WTC11 (cell line): ENCODE measurements around the gene KRT79. TPM values are rescaled to one million over a fixed set of nuclear protein-coding genes. Genes with fewer than 3 reads are reported as not detected.

Experiments
- ATAC-seq: fragments of 200-7000 bp; cut with Tn5 transposase; 2 replicates; pipeline ENCODE4 v1.10.0; 2021; ENCODE audit warnings: mild to moderate bottlenecking, moderate library complexity
- CTCF ChIA-PET: fragments of 300-600 bp; sonication (Branson Sonifier 250); formaldehyde crosslinking; loops from one replicate; lab custom pipeline; 2021; ENCODE audit warnings: antibody characterized with exemption; lab: Charles Lee
- POLR2A ChIA-PET: fragments of 350-600 bp; sonication (Branson Sonifier 250); formaldehyde crosslinking; loops from one replicate; lab custom pipeline; 2021; ENCODE audit warnings: antibody characterized with exemption; lab: Charles Lee
- DNase-seq: peaks from one replicate; pipeline ENCODE4 v3.0.0; 2021; ENCODE audit warnings: low spot score
- H3K27ac Mint-ChIP-seq: 2 replicates; pipeline ENCODE4 v1.8.0; 2021; ENCODE audit warnings: mixed read lengths
- H3K27me3 Mint-ChIP-seq: 2 replicates; pipeline ENCODE4 v1.8.0; 2021; ENCODE audit warnings: low read depth, mild to moderate bottlenecking, moderate library complexity, mixed read lengths
- H3K36me3 Mint-ChIP-seq: 2 replicates; pipeline ENCODE4 v1.8.0; 2021; ENCODE audit warnings: mixed read lengths
- H3K4me1 Mint-ChIP-seq: 2 replicates; pipeline ENCODE4 v1.8.0; 2022; ENCODE audit warnings: mixed read lengths
- H3K4me3 Mint-ChIP-seq: 2 replicates; pipeline ENCODE4 v1.8.0; 2021; ENCODE audit warnings: mild to moderate bottlenecking, moderate library complexity, mixed read lengths
- H3K9me3 Mint-ChIP-seq: 2 replicates; pipeline ENCODE4 v1.8.0; 2021; ENCODE audit warnings: mixed read lengths
- FOXJ3 ChIP-seq: sonication (generic); formaldehyde crosslinking; IDR thresholded peaks from 2 replicates; pipeline ENCODE4 v1.9.0; 2021; ENCODE audit warnings: missing genetic modification reagents, mild to moderate bottlenecking, borderline replicate concordance
- FOXK1 ChIP-seq: sonication (generic); formaldehyde crosslinking; IDR thresholded peaks from 2 replicates; pipeline ENCODE4 v1.8.0; 2022; ENCODE audit warnings: mild to moderate bottlenecking, moderate library complexity, missing genetic modification reagents
- FOXP1 ChIP-seq: sonication (generic); formaldehyde crosslinking; IDR thresholded peaks from 2 replicates; pipeline ENCODE4 v1.8.0; 2022; ENCODE audit warnings: missing genetic modification reagents, mild to moderate bottlenecking, moderate library complexity, borderline replicate concordance
- MXD4 ChIP-seq: fragments of 250-450 bp; sonication (Bioruptor Pico); IDR thresholded peaks from 2 replicates; pipeline ENCODE4 v1.8.0; 2021; ENCODE audit warnings: mild to moderate bottlenecking, moderate library complexity, borderline replicate concordance
- NR1H2 ChIP-seq: sonication (generic); formaldehyde crosslinking; IDR thresholded peaks from 2 replicates; pipeline ENCODE4 v1.9.0; 2021; ENCODE audit warnings: mild to moderate bottlenecking, moderate library complexity, missing genetic modification reagents
- ZNF232 ChIP-seq: sonication (generic); formaldehyde crosslinking; IDR thresholded peaks from 2 replicates; pipeline ENCODE4 v1.8.0; 2022; ENCODE audit warnings: mild to moderate bottlenecking, missing genetic modification reagents
- ZNF263 ChIP-seq: sonication (generic); formaldehyde crosslinking; IDR thresholded peaks from 2 replicates; pipeline ENCODE4 v1.8.1; 2022; ENCODE audit warnings: low read depth, mild to moderate bottlenecking, moderate library complexity, missing genetic modification reagents
- total RNA-seq: library from RNA; stranded (reverse); gene quantifications from 3 replicates; pipeline ENCODE4 v1.2.3, GENCODE V29; 2021
- TF ChIP-seq, protein P1 (sequence below): fragments of 200-600 bp; IDR thresholded peaks from 2 replicates; pipeline ENCODE4 v1.8.0; 2022; ENCODE audit warnings: antibody characterized with exemption
- TF ChIP-seq, protein P2 (sequence below): sonication (generic); formaldehyde crosslinking; IDR thresholded peaks from 2 replicates; pipeline ENCODE4 v1.8.1; 2023; ENCODE audit warnings: mild to moderate bottlenecking, moderate library complexity, missing genetic modification reagents
- TF ChIP-seq, protein P3 (sequence below): sonication (generic); formaldehyde crosslinking; IDR thresholded peaks from 2 replicates; pipeline ENCODE4 v1.8.0; 2022; ENCODE audit warnings: mild to moderate bottlenecking, missing genetic modification reagents
- TF ChIP-seq, protein P4 (sequence below): sonication (generic); formaldehyde crosslinking; IDR thresholded peaks from 2 replicates; pipeline ENCODE4 v1.8.1; 2023; ENCODE audit warnings: mild to moderate bottlenecking, missing genetic modification reagents
- TF ChIP-seq, protein P5 (sequence below): sonication (generic); formaldehyde crosslinking; IDR thresholded peaks from 2 replicates; pipeline ENCODE4 v1.8.1; 2023; ENCODE audit warnings: mild to moderate bottlenecking, missing genetic modification reagents
- TF ChIP-seq, protein P6 (sequence below): sonication (generic); formaldehyde crosslinking; IDR thresholded peaks from 2 replicates; pipeline ENCODE4 v1.8.1; 2022; ENCODE audit warnings: missing genetic modification reagents, borderline replicate concordance
- TF ChIP-seq, protein P7 (sequence below): sonication (generic); formaldehyde crosslinking; conservative IDR thresholded peaks from 2 replicates; pipeline ENCODE4 v1.8.1; 2023; ENCODE audit warnings: mild to moderate bottlenecking, low read depth, missing genetic modification reagents, moderate library complexity

KRT79 gene
- total RNA-seq, 1 experiment from 2014 or later: not detected

DNA sequence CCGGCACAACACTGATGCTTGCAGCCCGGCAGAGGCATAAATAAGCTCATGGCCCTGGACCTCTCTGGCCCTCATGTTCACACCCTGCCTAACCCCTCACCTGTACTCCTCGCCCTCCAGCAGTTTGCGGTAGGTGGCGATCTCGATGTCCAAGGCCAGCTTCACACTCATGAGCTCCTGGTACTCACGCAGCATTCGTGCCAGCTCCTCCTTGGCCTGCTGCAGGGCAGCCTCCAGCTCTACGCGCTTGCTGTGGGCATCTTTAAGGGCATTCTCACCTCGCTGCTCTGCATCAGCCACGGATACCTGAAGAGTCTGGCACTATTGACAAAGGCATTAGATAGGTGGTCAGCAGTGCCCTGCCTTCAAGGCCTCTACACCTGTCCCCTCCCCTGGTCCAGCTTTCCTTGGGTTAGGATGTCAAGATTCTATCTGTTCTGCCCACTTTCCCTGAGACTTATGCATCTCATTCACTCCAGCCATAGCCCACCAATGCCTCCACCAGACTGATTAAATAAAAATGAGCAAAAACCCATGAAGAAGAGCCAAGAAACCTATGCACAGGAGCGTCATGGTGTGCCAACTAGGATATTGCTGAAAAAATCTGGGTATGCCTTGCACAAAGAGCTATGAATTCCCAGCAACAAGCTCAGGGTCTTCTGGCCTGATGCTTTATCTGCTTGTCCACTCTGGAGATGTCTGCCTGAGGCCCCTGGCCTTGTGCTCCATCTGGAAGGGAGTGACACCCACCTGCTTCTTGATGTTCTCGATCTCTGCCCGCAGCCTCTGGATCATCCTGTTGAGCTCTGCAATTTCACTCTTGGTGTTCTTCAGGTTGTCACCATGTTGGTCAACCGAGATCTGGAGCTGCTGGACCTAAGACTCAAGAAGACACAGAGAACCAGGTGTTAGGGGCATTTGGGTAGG lies 26.3 kb downstream of the KRT79 start (continued):
- TF ChIP-seq, protein P1, sequence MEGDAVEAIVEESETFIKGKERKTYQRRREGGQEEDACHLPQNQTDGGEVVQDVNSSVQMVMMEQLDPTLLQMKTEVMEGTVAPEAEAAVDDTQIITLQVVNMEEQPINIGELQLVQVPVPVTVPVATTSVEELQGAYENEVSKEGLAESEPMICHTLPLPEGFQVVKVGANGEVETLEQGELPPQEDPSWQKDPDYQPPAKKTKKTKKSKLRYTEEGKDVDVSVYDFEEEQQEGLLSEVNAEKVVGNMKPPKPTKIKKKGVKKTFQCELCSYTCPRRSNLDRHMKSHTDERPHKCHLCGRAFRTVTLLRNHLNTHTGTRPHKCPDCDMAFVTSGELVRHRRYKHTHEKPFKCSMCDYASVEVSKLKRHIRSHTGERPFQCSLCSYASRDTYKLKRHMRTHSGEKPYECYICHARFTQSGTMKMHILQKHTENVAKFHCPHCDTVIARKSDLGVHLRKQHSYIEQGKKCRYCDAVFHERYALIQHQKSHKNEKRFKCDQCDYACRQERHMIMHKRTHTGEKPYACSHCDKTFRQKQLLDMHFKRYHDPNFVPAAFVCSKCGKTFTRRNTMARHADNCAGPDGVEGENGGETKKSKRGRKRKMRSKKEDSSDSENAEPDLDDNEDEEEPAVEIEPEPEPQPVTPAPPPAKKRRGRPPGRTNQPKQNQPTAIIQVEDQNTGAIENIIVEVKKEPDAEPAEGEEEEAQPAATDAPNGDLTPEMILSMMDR: no peak
- TF ChIP-seq ZNF263 (CRISPR knock-in tag) (no peak), MXD4 (CRISPR knock-in tag) (no peak)

DNA sequence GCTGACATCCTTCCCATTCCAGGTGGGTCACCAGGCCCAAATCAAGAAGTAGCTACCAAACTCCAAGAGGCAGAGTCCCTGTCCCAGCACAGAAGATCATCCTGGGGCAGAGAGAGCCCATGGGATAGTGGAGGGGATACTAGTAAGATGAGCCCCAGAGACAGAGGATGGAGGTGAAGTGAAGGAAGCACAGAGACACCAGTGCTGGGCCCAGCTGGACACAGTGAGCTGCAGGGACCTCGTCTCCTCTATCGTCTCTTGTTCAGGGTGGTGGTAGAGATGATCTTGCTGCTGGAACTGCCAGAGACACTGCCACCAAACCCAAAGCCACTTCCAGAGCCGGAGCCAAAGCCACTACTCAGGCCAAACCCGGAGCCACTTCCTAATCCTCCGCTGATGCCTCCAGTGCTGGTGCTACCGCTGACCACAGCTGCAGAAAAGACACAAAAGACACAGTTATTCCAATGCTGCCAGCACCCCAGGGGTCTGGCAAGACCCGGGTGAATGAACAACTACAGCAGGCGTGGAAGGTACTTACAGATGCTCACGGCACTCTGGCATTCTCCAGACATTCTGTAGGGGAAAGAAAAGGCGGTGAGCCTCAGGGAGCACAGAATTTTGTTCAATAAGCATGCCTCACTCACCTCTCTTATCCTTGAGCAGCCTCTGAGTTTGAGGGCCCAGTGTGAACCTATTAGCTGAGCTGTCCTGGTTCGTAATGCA lies 27.1 kb downstream of the KRT79 start:
- DNase-seq: no peak
- CTCF ChIA-PET: interaction anchor here (0.5 to 2.7 kb wide), 7 partner anchors 58 to 411 kb away, joined by 3 to 19 read pairs (median 5); no protein-coding TSS in a partner anchor
- no peaks in the 10 kb centered on the region for H3K36me3 Mint-ChIP-seq
- no peak for ATAC-seq
- no peak overlapping the region for H3K27ac Mint-ChIP-seq
- peaks cover 2% of the 10 kb centered on the region; the same call in 1 of the 2 replicates for H3K27me3 Mint-ChIP-seq
- H3K9me3 Mint-ChIP-seq: no peaks in the 10 kb centered on the region
- TF ChIP-seq, protein P2, sequence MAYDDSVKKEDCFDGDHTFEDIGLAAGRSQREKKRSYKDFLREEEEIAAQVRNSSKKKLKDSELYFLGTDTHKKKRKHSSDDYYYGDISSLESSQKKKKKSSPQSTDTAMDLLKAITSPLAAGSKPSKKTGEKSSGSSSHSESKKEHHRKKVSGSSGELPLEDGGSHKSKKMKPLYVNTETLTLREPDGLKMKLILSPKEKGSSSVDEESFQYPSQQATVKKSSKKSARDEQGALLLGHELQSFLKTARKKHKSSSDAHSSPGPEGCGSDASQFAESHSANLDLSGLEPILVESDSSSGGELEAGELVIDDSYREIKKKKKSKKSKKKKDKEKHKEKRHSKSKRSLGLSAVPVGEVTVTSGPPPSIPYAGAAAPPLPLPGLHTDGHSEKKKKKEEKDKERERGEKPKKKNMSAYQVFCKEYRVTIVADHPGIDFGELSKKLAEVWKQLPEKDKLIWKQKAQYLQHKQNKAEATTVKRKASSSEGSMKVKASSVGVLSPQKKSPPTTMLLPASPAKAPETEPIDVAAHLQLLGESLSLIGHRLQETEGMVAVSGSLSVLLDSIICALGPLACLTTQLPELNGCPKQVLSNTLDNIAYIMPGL (CRISPR knock-in tag): no peak
- TF ChIP-seq, all 79 proteins: peak for 0
- H3K4me1 Mint-ChIP-seq: peaks cover 25% of the 10 kb centered on the region
- POLR2A ChIA-PET: interaction anchor here (1.1 kb wide), 1 partner anchor 73 kb away, joined by 4 read pairs; no protein-coding TSS in a partner anchor
- no peak overlapping the region for H3K4me3 Mint-ChIP-seq

DNA sequence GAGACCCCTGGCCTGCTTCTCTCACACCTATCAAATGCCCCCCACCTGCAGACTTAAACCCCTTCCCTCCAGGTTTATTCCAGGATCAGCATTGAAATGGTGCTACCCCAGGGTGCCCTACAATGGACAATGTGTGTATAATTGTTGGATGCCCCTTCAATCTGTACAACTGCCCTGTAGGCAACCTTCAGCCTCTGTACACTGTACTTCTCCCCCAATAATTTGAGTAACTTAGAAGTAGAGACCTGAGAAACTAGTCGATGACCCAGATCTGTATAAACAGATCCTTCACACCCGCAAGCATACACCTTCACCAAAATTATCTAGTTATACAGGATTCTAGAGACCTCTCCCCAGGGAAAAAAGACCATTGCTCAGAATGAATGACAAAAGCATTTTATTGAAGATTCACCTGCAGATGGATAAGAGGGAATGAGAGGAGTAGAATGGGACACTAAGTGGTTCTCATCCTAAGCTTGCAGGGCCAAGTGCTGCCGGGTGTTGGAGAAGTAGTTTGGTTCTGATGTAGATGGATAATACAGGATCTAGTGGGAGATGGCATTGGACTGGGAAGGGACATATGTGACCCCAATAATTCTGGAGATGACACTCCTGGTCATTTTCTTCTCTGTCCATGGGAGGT lies 27.8 kb downstream of the KRT79 start:
- Mint-ChIP-seq H3K9me3 (no peaks in the 10 kb centered on the region), H3K4me1 (peaks cover 29% of the 10 kb centered on the region), H3K27me3 (peaks cover 2% of the 10 kb centered on the region; the same call in 1 of the 2 replicates), H3K36me3 (no peaks in the 10 kb centered on the region), H3K4me3 (no peak overlapping the region), H3K27ac (no peak overlapping the region)
- CTCF ChIA-PET: interaction anchor here (1.0 to 2.7 kb wide), 8 partner anchors 14 to 634 kb away, joined by 3 to 19 read pairs (median 8); no protein-coding TSS in a partner anchor
- POLR2A ChIA-PET: no interaction called here
- DNase-seq (no peak), ATAC-seq (no peak)
- TF ChIP-seq, protein P3, sequence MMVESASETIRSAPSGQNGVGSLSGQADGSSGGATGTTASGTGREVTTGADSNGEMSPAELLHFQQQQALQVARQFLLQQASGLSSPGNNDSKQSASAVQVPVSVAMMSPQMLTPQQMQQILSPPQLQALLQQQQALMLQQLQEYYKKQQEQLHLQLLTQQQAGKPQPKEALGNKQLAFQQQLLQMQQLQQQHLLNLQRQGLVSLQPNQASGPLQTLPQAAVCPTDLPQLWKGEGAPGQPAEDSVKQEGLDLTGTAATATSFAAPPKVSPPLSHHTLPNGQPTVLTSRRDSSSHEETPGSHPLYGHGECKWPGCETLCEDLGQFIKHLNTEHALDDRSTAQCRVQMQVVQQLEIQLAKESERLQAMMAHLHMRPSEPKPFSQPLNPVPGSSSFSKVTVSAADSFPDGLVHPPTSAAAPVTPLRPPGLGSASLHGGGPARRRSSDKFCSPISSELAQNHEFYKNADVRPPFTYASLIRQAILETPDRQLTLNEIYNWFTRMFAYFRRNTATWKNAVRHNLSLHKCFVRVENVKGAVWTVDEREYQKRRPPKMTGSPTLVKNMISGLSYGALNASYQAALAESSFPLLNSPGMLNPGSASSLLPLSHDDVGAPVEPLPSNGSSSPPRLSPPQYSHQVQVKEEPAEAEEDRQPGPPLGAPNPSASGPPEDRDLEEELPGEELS (CRISPR knock-in tag): no peak
- no peak for TF ChIP-seq ZNF232
- no peak for TF ChIP-seq ZNF263 (CRISPR knock-in tag)
- TF ChIP-seq, protein P4, sequence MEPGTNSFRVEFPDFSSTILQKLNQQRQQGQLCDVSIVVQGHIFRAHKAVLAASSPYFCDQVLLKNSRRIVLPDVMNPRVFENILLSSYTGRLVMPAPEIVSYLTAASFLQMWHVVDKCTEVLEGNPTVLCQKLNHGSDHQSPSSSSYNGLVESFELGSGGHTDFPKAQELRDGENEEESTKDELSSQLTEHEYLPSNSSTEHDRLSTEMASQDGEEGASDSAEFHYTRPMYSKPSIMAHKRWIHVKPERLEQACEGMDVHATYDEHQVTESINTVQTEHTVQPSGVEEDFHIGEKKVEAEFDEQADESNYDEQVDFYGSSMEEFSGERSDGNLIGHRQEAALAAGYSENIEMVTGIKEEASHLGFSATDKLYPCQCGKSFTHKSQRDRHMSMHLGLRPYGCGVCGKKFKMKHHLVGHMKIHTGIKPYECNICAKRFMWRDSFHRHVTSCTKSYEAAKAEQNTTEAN (CRISPR knock-in tag): no peak
- TF ChIP-seq FOXJ3 (CRISPR knock-in tag): no peak
- TF ChIP-seq, protein P5, sequence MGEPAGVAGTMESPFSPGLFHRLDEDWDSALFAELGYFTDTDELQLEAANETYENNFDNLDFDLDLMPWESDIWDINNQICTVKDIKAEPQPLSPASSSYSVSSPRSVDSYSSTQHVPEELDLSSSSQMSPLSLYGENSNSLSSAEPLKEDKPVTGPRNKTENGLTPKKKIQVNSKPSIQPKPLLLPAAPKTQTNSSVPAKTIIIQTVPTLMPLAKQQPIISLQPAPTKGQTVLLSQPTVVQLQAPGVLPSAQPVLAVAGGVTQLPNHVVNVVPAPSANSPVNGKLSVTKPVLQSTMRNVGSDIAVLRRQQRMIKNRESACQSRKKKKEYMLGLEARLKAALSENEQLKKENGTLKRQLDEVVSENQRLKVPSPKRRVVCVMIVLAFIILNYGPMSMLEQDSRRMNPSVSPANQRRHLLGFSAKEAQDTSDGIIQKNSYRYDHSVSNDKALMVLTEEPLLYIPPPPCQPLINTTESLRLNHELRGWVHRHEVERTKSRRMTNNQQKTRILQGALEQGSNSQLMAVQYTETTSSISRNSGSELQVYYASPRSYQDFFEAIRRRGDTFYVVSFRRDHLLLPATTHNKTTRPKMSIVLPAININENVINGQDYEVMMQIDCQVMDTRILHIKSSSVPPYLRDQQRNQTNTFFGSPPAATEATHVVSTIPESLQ (CRISPR knock-in tag): no peak
- TF ChIP-seq FOXP1 (CRISPR knock-in tag): no peak
- TF ChIP-seq FOXK1 (CRISPR knock-in tag): no peak
- TF ChIP-seq, protein P6, sequence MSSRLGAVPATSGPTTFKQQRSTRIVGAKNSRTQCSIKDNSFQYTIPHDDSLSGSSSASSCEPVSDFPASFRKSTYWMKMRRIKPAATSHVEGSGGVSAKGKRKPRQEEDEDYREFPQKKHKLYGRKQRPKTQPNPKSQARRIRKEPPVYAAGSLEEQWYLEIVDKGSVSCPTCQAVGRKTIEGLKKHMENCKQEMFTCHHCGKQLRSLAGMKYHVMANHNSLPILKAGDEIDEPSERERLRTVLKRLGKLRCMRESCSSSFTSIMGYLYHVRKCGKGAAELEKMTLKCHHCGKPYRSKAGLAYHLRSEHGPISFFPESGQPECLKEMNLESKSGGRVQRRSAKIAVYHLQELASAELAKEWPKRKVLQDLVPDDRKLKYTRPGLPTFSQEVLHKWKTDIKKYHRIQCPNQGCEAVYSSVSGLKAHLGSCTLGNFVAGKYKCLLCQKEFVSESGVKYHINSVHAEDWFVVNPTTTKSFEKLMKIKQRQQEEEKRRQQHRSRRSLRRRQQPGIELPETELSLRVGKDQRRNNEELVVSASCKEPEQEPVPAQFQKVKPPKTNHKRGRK (CRISPR knock-in tag): no peak
- TF ChIP-seq NR1H2 (CRISPR knock-in tag): no peak
- TF ChIP-seq, protein P7, sequence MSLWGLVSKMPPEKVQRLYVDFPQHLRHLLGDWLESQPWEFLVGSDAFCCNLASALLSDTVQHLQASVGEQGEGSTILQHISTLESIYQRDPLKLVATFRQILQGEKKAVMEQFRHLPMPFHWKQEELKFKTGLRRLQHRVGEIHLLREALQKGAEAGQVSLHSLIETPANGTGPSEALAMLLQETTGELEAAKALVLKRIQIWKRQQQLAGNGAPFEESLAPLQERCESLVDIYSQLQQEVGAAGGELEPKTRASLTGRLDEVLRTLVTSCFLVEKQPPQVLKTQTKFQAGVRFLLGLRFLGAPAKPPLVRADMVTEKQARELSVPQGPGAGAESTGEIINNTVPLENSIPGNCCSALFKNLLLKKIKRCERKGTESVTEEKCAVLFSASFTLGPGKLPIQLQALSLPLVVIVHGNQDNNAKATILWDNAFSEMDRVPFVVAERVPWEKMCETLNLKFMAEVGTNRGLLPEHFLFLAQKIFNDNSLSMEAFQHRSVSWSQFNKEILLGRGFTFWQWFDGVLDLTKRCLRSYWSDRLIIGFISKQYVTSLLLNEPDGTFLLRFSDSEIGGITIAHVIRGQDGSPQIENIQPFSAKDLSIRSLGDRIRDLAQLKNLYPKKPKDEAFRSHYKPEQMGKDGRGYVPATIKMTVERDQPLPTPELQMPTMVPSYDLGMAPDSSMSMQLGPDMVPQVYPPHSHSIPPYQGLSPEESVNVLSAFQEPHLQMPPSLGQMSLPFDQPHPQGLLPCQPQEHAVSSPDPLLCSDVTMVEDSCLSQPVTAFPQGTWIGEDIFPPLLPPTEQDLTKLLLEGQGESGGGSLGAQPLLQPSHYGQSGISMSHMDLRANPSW (CRISPR knock-in tag): no peak
